Chondrocyte (in vitro differentiated cells): Measurements from ENCODE around the gene MAP4. TPM values are rescaled to one million over a fixed set of nuclear protein-coding genes. Genes with fewer than 3 reads are reported as not detected.

Experiments
- DNase-seq: peaks from one replicate; pipeline ENCODE4 v3.0.0; 2021; ENCODE audit warnings: mixed read lengths, low spot score
- H3K27ac Mint-ChIP-seq: one replicate; pipeline ENCODE4 v1.8.0; 2021; ENCODE audit warnings: mild to moderate bottlenecking, moderate library complexity, mixed read lengths; ENCODE audit not compliant: unreplicated experiment
- H3K27me3 Mint-ChIP-seq: 2 replicates; pipeline ENCODE4 v1.8.0; 2021; ENCODE audit warnings: low read depth, mixed read lengths
- H3K36me3 Mint-ChIP-seq: 2 replicates; pipeline ENCODE4 v1.8.0; 2021; ENCODE audit warnings: low read depth, mixed read lengths
- H3K4me1 Mint-ChIP-seq: 2 replicates; pipeline ENCODE4 v1.8.0; 2021; ENCODE audit warnings: low read depth, mild to moderate bottlenecking, mixed read lengths
- H3K4me3 Mint-ChIP-seq: one replicate; pipeline ENCODE4 v1.8.0; 2021; ENCODE audit warnings: mild to moderate bottlenecking, moderate library complexity, mixed read lengths; ENCODE audit not compliant: unreplicated experiment
- H3K9me3 Mint-ChIP-seq: 2 replicates; pipeline ENCODE4 v1.8.0; 2021; ENCODE audit warnings: low read depth, mixed read lengths
- CTCF ChIP-seq: fragments of 200-600 bp; sonication (generic); IDR thresholded peaks from 2 replicates; pipeline ENCODE4 v1.5.0; 2021; ENCODE audit warnings: antibody characterized with exemption, mild to moderate bottlenecking, moderate library complexity
- total RNA-seq: library from RNA; stranded (reverse); gene quantifications from 3 replicates; pipeline ENCODE4 v1.2.1, GENCODE V29; 2021

Gene MAP4
- total RNA-seq, 1 donor from 2014 or later, result 401 TPM

- Mint-ChIP-seq H3K36me3 (peaks cover 2% of the 10 kb centered on the region), H3K4me1 (peaks cover 68% of the 10 kb centered on the region), H3K4me3 (no peak overlapping the region), H3K9me3 (no peaks in the 10 kb centered on the region), H3K27ac (peak overlapping the region; percentile 53), H3K27me3 (no peaks in the 10 kb centered on the region)
- no peak for DNase-seq
- no peak for TF ChIP-seq CTCF
These were observed 7.2 kb upstream of the MAP4 start for GRCh38 chr3:48023377-48023776.

DNA sequence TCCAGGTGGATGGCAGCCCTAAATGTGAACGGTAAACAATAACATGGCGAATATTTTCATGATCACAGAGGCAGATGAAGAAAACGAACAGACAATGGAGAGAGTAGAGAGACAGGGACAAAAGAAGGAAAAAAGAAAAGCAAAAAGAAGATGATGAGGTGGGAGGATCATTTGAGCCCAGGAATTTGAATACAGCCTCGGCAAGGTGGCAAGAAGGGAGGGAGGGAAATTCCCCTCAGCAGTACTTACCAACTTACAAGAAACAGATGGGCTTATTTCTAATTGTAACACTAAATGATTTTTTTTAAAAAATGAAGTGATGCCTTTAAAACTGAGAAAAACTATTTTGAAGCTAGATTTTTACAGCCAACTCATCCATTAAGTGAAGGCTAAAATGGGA lies 6.0 kb upstream of the MAP4 start:
- Mint-ChIP-seq H3K27ac (peak overlapping the region; percentile 90), H3K4me3 (no peak overlapping the region)

GRCh38 chr3:48018841-48019240 lies 2.6 kb upstream of the MAP4 start:
- no peak for TF ChIP-seq CTCF
- Mint-ChIP-seq H3K9me3 (no peaks in the 10 kb centered on the region), H3K36me3 (peaks cover 2% of the 10 kb centered on the region), H3K27ac (peak overlapping the region; percentile 98), H3K27me3 (no peaks in the 10 kb centered on the region), H3K4me3 (no peak overlapping the region), H3K4me1 (peaks cover 85% of the 10 kb centered on the region)
- no peak for DNase-seq

More for the DNA sequence above, 6.0 kb upstream of the MAP4 start:
- TF ChIP-seq CTCF, result no peak
- Mint-ChIP-seq H3K27me3 (no peaks in the 10 kb centered on the region), H3K36me3 (peaks cover 2% of the 10 kb centered on the region), H3K9me3 (no peaks in the 10 kb centered on the region), H3K4me1 (peaks cover 68% of the 10 kb centered on the region)
- no peak for DNase-seq

DNA sequence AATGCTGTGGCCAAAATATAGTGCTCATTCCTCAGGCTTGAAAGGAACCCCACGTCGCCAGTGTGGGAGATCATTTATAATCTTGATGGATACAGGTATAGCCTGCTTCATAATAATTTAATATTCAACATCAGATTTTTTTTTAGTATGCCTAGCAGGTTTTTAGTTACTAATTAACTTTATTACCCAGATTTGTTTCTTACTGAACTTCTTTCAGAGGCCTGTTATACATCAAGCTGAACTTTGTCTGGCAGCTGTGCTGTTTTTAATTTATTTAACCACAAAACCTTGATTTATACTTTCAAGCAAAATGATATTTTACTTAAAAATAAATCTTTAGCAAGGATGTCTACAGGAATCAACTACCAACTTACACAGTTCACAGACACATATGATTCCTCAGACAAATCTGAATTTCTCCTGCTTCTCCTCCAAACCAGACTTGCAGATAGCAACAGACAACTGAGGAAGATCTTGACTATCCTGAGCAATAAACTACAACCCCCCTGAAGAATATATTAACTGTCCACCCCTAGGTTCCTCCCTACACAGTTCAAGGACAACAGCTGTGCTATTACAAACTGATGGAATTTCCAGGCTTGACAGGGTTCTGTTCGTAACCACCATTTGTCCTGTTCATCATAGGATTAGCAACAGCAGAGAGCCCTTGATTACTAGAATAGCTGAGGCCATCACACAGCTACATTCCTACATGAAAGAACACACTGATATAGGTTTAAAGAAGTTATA lies 610 bp downstream of the MAP4 start:
- Mint-ChIP-seq H3K27me3 (no peaks in the 10 kb centered on the region), H3K4me1 (peaks cover 87% of the 10 kb centered on the region), H3K27ac (peak overlapping the region; percentile 98), H3K36me3 (no peaks in the 10 kb centered on the region), H3K4me3 (no peak overlapping the region), H3K9me3 (no peaks in the 10 kb centered on the region)
- no peak for TF ChIP-seq CTCF
- DNase-seq, result no peak

- no peaks in the 10 kb centered on the region for H3K27me3 Mint-ChIP-seq
These were observed 1.9 kb downstream of the MAP4 start for GRCh38 chr3:48014358-48014757.

More at GRCh38 chr3:48014358-48014757, 1.9 kb downstream of the MAP4 start:
- Mint-ChIP-seq H3K36me3 (no peaks in the 10 kb centered on the region), H3K4me3 (no peak overlapping the region), H3K27ac (peak overlapping the region; percentile 86), H3K9me3 (no peaks in the 10 kb centered on the region), H3K4me1 (peaks cover 87% of the 10 kb centered on the region)
- TF ChIP-seq CTCF, result no peak
- DNase-seq, result no peak
